DND-41 (cell line): ENCODE results near the gene GCDH.

ENCODE experiments used
- EZH2 ChIP-seq: IDR thresholded peaks from 3 replicates; pipeline ENCODE4 v1.6.1; 2012; ENCODE audit warnings: borderline replicate concordance, low read depth, mild to moderate bottlenecking, moderate library complexity, low read length, inconsistent platforms; ENCODE audit not compliant: severe bottlenecking
- TF ChIP-seq, protein P1 (sequence below): IDR thresholded peaks from 2 replicates; pipeline ENCODE4 v1.5.1; 2012; ENCODE audit warnings: borderline replicate concordance, low read length, moderate library complexity, mild to moderate bottlenecking; ENCODE audit not compliant: poor library complexity, severe bottlenecking; ENCODE audit errors: extremely low read depth

DNA sequence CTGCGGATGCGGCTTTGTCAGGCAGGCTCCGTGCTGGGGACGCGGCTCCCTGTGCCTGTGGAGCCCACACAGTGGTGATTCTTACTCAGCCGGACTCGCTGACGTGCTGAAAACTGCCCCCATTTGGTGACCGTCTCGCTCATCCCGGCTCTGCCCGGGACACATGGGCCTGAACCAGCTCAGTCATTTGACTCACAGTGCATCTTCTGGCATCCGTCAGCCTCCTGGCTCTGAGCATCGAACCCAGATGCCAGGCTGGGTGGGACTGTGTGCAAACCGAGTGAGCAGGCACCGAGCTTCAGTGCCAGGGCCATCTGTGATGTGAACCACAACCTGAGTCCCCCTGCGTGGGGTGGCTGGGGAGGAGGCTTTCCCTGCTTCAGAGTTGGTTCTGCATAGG, 5.5 kb downstream of the GCDH start:
- TF ChIP-seq, protein P1, sequence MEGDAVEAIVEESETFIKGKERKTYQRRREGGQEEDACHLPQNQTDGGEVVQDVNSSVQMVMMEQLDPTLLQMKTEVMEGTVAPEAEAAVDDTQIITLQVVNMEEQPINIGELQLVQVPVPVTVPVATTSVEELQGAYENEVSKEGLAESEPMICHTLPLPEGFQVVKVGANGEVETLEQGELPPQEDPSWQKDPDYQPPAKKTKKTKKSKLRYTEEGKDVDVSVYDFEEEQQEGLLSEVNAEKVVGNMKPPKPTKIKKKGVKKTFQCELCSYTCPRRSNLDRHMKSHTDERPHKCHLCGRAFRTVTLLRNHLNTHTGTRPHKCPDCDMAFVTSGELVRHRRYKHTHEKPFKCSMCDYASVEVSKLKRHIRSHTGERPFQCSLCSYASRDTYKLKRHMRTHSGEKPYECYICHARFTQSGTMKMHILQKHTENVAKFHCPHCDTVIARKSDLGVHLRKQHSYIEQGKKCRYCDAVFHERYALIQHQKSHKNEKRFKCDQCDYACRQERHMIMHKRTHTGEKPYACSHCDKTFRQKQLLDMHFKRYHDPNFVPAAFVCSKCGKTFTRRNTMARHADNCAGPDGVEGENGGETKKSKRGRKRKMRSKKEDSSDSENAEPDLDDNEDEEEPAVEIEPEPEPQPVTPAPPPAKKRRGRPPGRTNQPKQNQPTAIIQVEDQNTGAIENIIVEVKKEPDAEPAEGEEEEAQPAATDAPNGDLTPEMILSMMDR: no peak
- no peak for TF ChIP-seq EZH2
